GM18498 (cell line): ENCODE measurements around the gene AATK.
"Not testable (repeated sequence)": the region's sequence is repeated elsewhere in the genome, so short reads cannot be mapped to it uniquely, and the experiment has no call there.

ENCODE experiments used
- ATAC-seq: cut with Tn5 transposase; IDR thresholded peaks from one replicate; pipeline ENCODE4 v1.9.1; 2021; ENCODE audit warnings: mild to moderate bottlenecking, moderate library complexity; ENCODE audit not compliant: unreplicated experiment

Gene AATK

DNA sequence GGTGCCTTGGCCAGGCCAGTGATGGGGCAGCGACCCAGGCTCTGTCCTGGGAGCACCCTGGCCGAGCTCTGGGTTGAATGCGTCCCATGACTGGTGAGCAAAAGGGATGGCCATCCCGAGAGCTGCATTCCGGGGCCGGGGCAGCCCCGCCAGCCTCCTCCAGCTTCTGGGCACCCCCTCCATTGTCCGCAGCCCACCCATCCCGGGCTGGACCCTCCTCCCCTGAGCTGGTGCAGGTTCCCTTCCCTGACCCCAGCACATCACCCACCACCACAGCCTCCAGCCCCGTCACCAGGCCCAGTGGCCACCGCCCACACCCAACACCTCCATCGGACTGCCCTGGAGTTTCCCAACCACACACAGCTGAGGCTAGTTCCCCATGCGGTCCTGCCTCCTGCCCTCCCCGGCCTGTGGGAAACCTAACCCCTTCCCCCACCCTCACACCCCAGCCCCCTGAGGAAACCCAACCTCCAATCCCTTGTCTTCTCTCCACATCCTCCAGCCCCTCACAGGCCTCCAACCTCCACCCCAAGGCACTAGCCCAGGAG, 17.0 kb downstream of the AATK start:
- no peak for ATAC-seq

DNA sequence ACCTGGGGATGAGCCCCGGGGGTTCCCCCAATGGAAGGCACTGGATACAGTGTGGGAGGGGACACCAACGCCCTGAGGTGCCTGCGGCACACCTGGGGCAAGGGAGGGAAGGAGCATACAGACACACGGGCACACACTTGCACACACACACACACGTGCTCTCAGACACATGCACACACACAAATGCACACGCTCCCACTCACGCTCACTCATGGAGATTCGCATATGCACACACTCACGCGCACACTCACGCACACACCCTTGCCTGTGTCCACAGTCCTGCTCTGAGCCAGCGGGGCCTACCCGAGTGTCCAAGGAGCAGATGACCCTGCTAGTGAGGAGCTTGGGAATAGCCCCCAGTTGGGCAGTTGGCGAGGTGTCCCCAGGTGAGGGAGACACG, 17.4 kb downstream of the AATK start:
- no peak for ATAC-seq

DNA sequence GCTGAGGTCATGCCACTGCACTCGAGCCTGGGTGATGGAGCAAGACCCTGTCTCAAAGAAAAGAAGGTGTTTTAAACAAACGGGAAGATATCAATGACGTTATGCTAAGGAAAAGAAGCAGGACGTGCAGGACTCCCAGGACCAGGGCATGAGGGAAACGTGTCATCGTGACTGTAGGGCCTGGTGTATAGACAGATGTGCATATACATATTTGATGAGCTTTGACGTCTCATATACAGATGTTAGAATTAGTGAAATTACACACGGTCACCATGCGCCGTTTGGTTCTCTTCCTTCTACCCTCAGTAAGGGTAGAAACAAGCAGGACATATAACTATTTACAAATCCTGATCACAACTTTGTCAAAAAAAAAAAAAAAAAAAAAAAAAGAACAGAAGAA, 18.3 kb downstream of the AATK start:
- no peak for ATAC-seq

DNA sequence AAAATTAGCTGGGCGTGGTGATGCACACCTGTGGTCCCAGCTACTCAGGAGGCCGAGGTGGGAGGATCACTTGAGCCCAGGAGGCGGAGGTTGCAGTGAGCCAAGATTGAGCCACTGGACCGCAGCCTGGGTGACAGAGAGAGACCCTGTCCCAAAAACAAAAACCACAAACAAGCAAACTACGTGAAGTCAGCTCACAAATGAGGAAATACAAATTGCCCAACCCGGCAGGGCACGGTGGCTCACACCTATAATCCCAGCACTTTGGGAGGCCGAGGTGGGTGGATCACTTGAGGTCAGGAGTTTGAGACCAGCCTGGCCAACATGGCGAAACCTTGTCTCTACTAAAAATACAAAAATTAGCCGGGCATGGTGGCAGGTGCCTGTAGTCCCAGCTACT, 19.8 kb downstream of the AATK start:
- not testable (repeated sequence) for ATAC-seq

DNA sequence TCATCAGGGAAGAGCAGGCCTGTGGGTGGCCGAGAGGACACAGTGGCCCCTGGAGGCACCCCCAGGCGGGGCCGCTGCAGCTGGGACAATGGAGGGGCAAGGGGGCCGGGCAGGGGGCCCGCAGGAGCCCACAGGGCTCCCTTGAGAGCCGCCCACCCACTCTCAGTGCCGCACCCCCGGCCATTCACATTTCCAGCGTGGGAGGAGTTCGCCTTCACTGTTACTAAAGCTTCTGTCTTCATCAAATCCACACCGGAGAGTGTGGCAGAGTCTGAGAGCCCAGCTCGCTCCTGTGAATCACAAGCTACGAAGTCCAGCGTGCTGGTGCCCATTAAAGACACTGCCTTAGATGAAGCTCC, 21.6 kb downstream of the AATK start:
- no peak for ATAC-seq

DNA sequence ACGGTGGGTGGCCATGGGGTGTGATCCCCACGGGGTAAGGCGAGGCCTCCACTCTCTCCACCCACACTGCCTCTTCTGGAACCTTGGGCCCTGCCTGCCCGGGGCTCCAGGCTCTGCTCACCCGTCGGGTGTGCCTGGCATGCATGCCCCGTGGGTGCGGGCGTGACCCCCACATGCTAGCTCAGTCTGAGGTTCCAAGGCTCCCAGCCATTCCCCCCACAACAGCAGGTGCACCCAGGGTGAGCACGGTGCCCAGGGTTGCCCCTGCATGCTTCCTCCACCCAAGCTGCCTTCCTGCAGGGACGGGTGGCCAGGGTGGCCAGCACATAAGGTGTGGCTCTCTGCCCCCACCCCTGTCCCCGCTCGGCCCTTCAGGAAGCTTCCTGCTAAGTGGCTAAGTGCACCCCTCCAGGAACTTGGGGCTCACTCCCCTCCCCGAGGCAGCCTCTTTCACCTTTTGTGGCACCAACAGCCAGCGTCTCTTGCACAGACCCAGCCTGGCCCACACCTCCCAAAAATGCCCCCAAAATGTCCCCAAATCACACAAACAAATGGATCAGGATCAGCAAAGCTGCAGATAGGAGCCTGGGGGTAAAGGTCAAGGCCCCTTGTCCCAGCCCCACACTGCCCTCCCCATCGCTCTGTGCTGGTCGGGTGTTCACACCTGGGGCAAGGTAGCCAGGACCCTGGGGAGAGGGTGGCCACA, 22.2 kb downstream of the AATK start:
- no peak for ATAC-seq

DNA sequence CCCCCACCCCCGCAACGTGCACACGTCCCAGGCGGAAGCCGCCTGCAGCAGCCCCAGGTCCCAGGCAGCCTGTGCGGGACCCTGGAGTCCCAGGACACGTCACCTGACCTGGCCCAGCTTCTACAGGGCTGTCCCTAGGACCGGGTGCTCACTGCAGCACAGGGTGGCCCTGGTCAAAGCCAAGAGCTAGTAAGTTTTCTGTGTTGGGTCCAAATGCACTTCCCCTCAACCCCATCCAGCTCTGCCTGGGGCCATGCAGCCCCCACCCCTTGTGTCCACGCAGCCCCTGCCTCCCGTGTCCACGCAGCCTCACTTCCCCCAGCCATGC, 22.9 kb downstream of the AATK start:
- no peak for ATAC-seq

DNA sequence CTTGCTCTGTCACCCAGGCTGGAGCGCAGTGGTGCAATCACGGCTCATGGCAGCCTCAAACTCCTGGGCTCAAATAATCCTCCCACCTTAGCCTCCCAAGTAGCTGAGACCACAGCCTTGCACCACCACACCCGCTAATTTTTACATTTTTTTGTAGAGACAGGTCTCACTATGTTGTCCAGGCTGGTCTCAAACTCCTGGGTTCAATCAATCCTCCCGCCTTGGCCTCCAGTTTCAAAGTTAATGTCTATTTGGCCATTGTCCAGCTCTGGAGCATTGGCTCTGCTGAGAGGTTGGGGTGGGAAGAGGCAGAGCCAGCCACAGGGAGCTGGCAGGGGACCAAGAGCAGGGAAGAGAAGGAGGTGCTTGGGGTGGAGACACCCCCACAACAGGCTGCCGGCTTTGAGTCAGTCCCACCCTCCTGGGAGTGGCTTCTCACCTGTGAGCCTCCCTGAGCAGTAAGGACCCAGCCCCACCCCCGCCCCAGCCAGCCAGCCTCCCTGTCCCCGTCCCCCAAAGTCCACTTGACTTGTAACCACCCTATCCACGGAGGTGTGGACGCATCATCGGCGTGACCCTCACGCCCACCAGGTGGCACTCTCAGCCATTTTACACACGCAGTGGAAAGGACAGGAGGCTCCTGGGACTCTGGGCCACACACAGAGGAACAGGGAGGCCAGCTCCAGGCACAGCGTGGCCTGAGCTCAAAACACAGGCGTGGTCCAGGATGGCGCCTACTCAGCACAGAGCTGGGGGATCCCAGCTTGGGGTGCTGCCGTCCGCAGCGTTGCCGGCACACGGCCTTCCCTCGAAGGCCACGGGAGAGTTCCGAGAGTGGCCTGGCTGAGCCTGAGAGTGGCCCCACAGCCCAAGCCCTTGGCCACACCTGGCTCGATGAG, 23.5 kb downstream of the AATK start:
- no peak for ATAC-seq

DNA sequence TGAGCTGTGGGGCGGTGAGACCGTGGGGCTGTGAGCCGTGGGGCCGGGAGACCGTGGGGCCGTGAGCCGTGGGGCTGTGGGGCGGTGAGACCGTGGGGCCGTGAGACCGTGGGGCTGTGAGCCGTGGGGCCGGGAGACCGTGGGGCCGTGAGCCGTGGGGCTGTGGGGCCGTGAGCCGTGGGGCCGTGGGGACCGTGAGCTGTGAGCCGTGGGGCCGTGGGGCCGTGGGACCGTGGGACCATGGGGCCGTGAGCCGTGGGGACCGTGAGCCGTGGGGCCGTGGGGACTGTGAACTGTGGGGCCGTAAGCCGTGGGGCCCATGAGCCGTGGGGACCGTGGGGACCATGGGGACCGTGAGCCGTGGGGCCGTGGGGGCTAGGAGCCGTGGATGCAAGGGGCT, 25.3 kb downstream of the AATK start:
- no peak for ATAC-seq

DNA sequence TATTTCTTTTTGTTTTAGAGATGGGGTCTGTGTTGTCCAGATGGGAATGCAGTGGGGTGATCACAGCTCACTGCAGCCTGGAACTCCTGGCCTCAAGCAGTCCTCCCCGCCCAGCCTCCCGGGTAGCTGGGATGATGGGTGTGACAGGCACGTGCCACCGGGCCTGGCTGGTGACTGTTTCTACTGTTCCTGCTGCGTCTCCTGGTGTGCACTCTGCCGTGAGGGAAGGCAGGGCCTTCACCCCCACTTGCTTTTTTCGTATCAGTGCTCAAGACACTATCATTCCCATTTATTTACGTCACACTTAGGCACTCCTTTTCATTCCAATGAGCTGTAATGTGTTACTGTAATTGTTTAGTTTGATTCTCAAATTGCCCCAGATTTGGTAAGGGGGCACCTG, 26.0 kb downstream of the AATK start:
- ATAC-seq = no peak

DNA sequence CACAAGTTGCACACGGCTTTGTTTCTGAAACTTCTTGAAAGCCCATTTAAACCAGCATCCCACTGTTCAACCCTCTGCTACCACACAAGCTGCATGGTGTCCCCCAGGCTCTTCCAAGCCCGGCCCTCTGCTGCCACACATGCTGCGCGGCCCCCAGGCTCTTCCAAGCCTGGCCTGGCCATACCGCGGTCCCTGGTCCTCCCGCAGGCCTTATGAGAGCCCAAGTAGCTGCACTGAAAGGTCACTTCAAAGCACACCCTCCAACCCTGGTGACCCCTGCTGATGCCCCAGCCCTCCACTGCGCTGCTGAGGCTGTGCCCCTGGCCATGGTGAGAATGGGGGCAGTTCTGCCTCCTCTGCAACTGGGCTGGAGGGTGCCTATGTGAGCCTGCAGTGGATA, 26.6 kb downstream of the AATK start:
- ATAC-seq = no peak

DNA sequence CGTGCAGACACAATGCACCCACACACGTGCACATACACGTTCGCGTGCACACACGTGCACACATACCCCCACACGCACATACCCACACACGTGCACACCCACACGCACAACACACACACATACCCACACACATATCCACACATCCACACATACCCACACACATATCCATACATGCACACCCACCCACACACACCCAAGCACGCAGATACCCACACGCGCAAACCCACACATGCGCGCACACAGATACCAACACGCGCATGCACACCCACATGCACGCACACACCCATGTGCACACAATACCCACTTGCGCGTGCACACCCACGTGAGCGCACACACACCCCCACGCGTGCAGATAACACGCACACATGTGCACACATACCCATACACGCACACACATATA, 27.5 kb downstream of the AATK start:
- ATAC-seq = no peak

DNA sequence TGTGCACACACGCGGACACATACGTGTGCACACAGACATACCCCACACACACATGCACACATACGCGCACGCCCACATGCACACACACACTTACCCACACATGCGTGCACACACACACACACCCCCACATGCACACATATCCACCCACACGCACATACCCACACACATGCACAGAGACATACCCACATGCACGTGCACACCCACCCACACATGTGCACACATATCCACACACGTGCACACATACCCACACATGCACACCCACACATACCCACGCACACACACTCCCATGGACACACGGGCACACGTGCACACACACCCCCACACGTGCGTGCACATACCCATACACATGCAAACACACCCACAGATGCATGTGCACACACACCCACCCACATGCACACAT, 27.9 kb downstream of the AATK start:
- ATAC-seq = no peak

DNA sequence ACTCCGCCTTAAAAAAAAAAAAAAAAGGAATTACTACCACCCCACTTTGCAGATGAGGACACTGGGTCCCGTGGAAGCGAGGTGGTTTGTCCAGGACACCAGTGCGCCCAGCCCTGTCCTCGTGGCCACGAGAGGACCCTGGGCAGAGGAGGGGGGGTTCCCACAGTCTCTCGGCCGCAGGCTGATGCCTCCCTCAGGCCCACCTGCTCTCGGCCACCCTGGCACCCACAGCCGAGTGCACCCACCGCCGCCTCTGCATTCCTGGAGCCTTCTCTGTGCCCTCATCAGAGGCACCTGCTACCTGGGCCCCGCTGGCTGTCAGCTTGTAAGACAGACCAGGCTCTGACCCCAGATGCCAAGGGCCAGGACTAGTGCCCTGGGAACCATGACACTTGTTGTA, 28.8 kb downstream of the AATK start:
- ATAC-seq = no peak

DNA sequence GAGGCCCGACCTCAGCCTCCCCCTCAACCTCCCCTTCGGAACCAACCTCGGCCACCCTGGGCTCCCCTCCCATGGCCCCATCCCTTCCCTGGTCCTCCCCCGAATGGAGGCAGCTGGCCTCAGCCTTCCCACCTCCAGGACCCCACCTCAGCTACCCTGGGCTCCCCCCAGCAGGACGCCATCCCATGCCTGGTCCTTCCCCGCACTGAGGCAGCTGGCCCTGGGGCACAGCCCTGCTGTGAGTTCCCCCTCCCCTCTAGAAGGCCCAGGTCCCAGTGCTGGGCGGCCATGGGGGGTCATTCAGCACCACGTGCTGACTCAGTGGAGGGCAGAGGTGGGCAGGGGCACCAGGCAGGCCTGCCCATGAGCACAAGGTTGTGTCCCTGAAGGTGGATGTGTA, 29.7 kb downstream of the AATK start:
- no peak for ATAC-seq

DNA sequence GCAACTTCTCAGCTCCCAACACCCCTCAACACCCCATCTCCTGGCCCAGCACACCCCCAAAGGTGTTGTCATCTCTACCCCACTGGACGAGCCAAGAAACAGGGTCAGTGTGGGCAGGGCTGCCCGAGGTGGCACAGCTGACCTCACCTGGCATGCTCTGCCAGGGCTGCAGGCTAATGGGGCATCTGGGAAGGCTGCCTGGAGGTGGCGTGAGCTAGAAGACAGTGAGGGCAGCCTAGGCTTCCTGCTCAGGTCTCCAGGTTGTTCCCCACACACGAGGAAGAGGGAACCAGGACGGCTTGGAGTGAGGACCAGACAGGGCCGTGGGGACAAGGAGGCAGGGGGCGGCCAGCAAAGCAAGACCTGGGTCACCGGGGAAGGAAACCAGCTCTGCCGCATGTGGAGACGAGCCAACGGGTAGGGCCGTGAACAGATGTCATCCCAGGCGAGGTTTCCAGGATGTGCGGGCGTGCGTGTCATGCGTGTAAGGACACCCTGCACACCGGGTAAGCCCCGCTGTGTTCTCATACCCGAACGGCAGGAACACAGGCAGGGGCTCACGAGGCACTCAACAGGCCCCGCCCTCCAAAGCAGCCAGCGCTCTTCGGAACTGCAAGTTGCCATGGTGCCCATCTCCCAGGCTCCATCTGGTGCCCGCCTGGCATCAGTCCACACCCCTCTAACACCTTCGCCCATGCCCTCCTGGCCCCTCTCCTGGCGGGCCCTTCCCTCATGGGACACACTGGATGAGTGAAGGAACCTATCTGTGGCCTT, 30.3 kb downstream of the AATK start:
- ATAC-seq = no peak

DNA sequence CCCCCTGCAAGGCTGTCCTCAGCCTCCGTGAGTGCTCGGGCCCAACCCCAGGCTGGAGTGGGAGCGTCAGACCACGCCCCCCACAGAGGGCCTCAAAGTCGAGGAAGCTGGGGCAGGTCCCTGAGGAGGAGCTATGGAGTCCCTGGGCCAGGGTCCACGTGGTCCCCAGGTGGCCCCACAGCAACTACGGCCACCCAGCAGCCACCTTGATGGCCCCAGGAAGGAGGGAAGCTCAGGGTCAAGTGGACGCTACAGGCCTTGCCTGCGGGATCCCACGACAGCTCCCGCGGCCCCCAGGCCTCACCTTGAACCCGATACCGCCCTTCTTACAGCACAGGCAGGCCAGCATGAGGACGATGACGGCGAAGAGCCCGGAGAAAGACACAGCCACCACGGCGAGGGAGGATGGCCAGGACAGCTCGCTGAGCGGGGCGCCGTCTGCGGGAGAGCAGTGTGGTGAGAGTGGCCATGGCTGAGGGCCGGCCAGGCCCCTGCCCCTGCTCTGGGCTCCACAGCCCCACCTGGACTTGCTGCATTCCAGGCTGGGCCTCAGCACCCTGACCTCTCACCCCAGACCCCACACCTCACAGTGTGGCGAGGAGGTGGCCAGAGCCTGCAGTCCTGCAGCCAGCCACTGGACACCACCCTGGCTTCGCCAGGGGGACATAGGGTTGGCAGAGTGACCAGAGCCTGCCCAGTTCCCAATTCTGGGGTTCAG, 31.8 kb downstream of the AATK start:
- ATAC-seq = no peak

DNA sequence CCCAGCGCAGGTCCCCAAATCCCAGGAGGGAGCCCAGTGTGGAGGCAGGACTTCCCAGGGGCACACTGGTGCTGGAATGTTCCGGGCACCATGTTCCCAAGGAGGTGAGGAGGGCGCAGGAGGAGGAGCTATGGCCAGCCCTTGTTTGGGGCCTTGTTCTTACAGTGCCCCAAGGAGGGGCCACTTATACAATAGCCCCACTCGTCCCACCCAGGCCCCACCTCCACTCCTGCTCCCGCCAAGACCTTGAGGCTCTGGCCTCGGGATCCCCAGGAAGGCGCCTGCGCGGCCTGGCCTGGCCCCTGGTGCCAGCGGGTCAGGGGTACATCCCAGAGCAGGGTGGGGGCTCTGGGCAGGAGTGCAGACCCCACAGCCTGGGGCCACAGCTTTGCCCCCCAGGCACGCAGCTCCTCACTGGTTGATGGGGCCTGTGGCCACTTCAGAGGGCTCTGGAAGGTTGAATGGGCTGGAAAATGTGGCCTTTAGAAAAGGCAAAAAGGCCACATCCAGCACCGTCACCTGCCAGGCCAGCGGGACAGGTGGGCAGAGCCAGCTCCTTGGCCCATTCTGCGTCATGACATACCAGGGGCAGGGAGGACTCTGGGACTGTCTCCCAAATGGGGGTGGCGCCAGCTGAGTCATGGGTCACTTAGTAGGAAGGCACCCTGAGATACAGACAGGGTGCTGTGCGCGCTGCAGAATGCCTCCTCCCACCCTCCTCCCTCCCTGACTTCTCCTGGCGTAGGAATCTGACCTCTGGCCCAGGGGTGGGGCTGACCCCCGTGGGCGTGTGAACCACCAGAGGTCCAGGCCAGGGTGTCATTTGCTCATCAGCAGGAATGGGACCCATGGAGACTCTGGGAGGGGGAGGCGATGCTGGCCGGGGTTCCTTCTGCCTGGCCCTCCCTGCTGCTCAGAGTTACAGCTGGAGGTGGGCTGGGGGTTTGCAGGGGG, 33.0 kb downstream of the AATK start:
- no peak for ATAC-seq

DNA sequence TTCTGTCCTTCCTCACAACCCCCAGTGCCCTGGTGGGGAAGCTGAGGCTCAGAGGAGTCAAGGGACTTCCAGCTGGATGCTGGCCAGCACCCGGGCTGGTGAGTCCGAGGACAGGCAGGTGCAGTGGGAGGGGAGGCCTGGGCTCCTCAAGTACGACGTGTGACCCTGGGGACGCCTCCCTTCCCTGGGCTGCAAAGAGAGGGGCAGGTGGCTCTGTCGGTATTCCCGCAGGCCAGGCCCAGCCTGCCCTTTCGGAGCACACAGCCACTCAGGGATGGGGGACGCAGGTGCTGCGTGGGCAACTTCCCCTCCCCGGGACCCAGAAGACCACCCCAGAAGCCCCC, 33.9 kb downstream of the AATK start:
- no peak for ATAC-seq
